ENCODE measurements around the gene GPR150. TPM values are rescaled to one million over a fixed set of nuclear protein-coding genes. Genes with fewer than 3 reads are reported as not detected.

GPR150 gene
- total and polyA plus RNA-seq, 12 donors = 0.01 to 0.15 (median 0.11) TPM; not detected in 8

DNA sequence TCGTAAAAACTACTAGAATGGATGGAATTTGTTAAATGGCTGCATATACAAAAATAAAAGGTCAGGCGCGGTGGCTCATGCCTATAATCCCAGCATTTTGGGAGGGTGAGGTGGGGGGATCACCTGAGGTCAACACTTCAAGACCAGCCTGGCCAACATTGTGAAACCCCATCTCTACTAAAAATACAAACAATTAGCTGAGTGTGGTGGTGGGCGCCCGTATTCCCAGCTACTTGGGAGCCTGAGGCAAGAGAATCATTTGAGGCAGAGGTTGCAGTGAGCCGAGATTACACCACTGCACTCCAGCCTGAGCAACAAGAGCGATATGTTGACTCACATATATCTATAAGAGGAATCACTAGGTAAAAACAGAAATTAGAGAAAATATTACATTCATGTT lies 9.3 kb upstream of the GPR150 start:
- no peak for ATAC-seq
- Histone ChIP-seq H3K4me1 (no peaks in the 10 kb centered on the region), H3K9me3 (peaks cover 0 to 17% (median 0%) of the 10 kb centered on the region in 11 donors), H3K4me3 (no peak overlapping the region), H3K36me3 (no peaks in the 10 kb centered on the region), H3K27ac (no peak overlapping the region), H3K27me3 (no peaks in the 10 kb centered on the region)
- WGBS, 2 donors = 94 to 96% methylated on average over 7 of the region's 7 CpGs
- intact Hi-C loops (cut with DNase I) = no loop called here
- no peak for DNase-seq
- TF ChIP-seq, protein P1, sequence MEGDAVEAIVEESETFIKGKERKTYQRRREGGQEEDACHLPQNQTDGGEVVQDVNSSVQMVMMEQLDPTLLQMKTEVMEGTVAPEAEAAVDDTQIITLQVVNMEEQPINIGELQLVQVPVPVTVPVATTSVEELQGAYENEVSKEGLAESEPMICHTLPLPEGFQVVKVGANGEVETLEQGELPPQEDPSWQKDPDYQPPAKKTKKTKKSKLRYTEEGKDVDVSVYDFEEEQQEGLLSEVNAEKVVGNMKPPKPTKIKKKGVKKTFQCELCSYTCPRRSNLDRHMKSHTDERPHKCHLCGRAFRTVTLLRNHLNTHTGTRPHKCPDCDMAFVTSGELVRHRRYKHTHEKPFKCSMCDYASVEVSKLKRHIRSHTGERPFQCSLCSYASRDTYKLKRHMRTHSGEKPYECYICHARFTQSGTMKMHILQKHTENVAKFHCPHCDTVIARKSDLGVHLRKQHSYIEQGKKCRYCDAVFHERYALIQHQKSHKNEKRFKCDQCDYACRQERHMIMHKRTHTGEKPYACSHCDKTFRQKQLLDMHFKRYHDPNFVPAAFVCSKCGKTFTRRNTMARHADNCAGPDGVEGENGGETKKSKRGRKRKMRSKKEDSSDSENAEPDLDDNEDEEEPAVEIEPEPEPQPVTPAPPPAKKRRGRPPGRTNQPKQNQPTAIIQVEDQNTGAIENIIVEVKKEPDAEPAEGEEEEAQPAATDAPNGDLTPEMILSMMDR (IDR thresholded peaks at IDR 0.05) = no peak

DNA sequence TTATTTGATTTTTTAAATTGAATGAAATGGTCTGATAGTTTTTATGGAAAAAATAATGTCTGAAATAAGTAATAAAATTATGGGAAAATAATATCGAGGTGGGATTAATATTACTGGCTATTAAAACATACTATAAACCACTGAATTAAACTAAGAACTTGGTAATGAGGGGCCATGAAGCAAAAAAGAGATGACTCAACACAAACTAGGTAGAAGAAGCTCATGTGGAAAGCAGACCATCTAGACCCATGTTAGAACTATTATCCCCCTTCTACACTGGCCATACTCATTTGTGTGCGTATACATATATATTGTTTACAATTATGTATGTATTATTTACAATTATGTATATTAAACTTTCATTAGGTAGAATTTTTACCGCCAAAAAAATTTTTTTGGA lies 8.5 kb upstream of the GPR150 start:
- DNase-seq = no peak
- TF ChIP-seq, protein P1 (IDR thresholded peaks at IDR 0.05) = no peak
- peaks cover 0 to 17% (median 0%) of the 10 kb centered on the region in 11 donors for H3K9me3 ChIP-seq
- no peaks in the 10 kb centered on the region for H3K4me1 ChIP-seq
- H3K27ac ChIP-seq = no peak overlapping the region
- no peaks in the 10 kb centered on the region for H3K36me3 ChIP-seq
- H3K27me3 ChIP-seq = no peaks in the 10 kb centered on the region
- no peak overlapping the region for H3K4me3 ChIP-seq
- intact Hi-C loops (cut with DNase I) = no loop called here
- ATAC-seq = no peak
- 93 to 97% methylated on average over 3 of the region's 3 CpGs for WGBS, 2 donors

DNA sequence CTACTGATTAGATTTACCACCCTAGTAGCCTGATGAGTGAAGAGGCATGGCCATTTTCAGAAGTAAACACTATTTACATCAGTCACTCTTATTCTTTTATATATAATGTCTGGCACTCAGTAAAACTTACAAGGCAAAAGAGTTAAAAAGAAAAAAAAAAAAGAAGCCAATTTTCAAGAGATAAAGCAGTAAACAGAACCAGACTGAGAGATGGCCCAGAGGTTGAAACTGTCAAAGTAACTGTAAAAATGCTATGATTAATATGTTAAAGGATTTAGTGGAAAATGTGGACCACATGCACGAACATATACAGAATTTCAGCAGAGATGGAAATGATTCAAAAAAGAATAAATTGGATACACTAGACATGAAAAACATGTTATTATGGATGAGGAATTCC lies 6.4 kb upstream of the GPR150 start:
- 96 to 98% methylated on average over 1 of the region's 1 CpG for WGBS, 2 donors
- ATAC-seq = no peak
- no peaks in the 10 kb centered on the region for H3K36me3 ChIP-seq
- H3K27ac ChIP-seq = no peak overlapping the region
- DNase-seq = no peak
- peaks cover 0 to 17% (median 0%) of the 10 kb centered on the region in 11 donors for H3K9me3 ChIP-seq
- H3K4me3 ChIP-seq = no peak overlapping the region
- TF ChIP-seq, protein P1 (IDR thresholded peaks at IDR 0.05) = no peak
- intact Hi-C loops (cut with DNase I) = no loop called here
- no peaks in the 10 kb centered on the region for H3K27me3 ChIP-seq
- no peaks in the 10 kb centered on the region for H3K4me1 ChIP-seq

DNA sequence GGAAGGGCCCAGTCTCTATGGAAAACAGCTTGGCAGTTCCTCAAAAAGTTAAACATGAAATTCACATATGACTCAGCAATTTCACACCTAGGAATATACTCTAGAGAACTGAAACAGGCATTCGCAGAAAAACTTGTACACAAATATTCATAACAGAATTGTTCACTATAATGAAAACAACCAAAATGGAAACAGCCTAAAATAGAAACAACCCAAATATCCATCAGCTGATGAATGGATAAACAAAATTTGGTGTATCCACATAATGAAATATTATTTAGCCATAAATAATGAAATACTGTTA lies 4.8 kb upstream of the GPR150 start:
- WGBS, 2 donors = 87 to 88% methylated on average over 1 of the region's 1 CpG
- intact Hi-C loops (cut with DNase I) = no loop called here
- peaks cover 0 to 13% (median 11%) of the 10 kb centered on the region in 9 donors for H3K4me1 ChIP-seq
- H3K4me3 ChIP-seq = no peak overlapping the region
- H3K27me3 ChIP-seq = peaks cover 0 to 9% (median 0%) of the 10 kb centered on the region in 7 donors
- DNase-seq = no peak
- ATAC-seq = no peak
- peaks cover 0 to 17% (median 0%) of the 10 kb centered on the region in 11 donors for H3K9me3 ChIP-seq
- TF ChIP-seq, protein P1 (IDR thresholded peaks at IDR 0.05) = no peak
- no peaks in the 10 kb centered on the region for H3K36me3 ChIP-seq
- H3K27ac ChIP-seq = no peak overlapping the region
